ENCODE measurements around the gene PFDN4.

- TF ChIP-seq, protein P1, sequence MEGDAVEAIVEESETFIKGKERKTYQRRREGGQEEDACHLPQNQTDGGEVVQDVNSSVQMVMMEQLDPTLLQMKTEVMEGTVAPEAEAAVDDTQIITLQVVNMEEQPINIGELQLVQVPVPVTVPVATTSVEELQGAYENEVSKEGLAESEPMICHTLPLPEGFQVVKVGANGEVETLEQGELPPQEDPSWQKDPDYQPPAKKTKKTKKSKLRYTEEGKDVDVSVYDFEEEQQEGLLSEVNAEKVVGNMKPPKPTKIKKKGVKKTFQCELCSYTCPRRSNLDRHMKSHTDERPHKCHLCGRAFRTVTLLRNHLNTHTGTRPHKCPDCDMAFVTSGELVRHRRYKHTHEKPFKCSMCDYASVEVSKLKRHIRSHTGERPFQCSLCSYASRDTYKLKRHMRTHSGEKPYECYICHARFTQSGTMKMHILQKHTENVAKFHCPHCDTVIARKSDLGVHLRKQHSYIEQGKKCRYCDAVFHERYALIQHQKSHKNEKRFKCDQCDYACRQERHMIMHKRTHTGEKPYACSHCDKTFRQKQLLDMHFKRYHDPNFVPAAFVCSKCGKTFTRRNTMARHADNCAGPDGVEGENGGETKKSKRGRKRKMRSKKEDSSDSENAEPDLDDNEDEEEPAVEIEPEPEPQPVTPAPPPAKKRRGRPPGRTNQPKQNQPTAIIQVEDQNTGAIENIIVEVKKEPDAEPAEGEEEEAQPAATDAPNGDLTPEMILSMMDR (IDR thresholded peaks at IDR 0.05), result no peak
- no peak for TF ChIP-seq POLR2A (IDR thresholded peaks at IDR 0.05)
Measured at GRCh38 chr20:54218470-54218869, 10.6 kb downstream of the PFDN4 start.

Measured in lower leg skin (tissue), 3 donors.